HEK293T (cell line): ENCODE measurements around the gene KIF17.

ENCODE experiments used
- ARNT ChIP-seq: fragments of 450-650 bp; IDR thresholded peaks from 2 replicates; pipeline ENCODE4 v1.6.1; 2017; ENCODE audit warnings: mild to moderate bottlenecking
- FOXK2 ChIP-seq: fragments of 450-650 bp; IDR thresholded peaks from 2 replicates; pipeline ENCODE4 v1.6.1; 2016; ENCODE audit warnings: mild to moderate bottlenecking
- NFRKB ChIP-seq: fragments of 450-650 bp; IDR thresholded peaks from 2 replicates; pipeline ENCODE4 v1.6.1; 2016; ENCODE audit warnings: mild to moderate bottlenecking, moderate library complexity

DNA sequence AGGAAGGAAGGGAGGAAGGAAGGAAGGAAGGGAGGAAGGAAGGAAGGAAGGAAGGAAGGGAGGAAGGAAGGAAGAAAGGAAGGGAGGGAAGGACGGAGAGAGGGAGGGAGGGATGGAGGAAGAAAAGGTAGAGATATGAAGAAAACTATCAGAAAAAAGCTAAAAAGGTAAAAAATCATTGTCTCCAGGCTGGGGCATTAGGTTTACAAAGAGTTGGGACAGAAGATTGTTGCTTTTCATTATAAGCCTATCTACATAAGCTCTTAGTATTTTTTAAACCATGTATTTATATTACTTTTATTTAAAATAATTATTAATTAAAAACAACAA, 91.7 kb downstream of the KIF17 start:
- TF ChIP-seq FOXK2, result no peak
- no peak for TF ChIP-seq ARNT
- no peak for TF ChIP-seq NFRKB
